Measurements from ENCODE around the gene MICALL2.

The MICALL2 gene

DNA sequence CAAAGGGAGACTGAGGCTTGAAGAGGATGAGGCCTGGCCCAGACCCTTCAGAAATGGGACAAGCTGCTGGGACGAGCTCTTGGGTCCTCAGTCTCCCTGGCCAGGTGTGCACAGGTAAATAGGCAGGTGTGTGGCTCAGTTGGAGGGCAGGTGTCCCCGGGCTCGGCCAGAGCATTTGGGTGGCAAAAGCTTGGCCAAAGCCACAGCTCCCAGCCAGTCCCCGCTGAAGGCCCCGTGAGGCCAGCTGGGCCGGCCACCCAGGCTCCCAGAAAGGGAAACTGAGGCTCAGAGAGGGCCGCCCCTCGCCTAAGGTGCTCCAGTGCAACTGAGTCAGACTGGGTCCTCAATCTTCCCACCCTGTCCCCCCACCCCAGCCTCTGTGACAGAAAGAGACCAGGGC, 37.3 kb downstream of the MICALL2 start:
- TF ChIP-seq, protein P1, sequence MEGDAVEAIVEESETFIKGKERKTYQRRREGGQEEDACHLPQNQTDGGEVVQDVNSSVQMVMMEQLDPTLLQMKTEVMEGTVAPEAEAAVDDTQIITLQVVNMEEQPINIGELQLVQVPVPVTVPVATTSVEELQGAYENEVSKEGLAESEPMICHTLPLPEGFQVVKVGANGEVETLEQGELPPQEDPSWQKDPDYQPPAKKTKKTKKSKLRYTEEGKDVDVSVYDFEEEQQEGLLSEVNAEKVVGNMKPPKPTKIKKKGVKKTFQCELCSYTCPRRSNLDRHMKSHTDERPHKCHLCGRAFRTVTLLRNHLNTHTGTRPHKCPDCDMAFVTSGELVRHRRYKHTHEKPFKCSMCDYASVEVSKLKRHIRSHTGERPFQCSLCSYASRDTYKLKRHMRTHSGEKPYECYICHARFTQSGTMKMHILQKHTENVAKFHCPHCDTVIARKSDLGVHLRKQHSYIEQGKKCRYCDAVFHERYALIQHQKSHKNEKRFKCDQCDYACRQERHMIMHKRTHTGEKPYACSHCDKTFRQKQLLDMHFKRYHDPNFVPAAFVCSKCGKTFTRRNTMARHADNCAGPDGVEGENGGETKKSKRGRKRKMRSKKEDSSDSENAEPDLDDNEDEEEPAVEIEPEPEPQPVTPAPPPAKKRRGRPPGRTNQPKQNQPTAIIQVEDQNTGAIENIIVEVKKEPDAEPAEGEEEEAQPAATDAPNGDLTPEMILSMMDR (IDR thresholded peaks at IDR 0.05; ENCODE audit: borderline replicate concordance, insufficient read depth, low read depth, low read length), result no peak
- H3K4me3 ChIP-seq (ENCODE audit: low read depth, low read length), result no peak overlapping the region

DNA sequence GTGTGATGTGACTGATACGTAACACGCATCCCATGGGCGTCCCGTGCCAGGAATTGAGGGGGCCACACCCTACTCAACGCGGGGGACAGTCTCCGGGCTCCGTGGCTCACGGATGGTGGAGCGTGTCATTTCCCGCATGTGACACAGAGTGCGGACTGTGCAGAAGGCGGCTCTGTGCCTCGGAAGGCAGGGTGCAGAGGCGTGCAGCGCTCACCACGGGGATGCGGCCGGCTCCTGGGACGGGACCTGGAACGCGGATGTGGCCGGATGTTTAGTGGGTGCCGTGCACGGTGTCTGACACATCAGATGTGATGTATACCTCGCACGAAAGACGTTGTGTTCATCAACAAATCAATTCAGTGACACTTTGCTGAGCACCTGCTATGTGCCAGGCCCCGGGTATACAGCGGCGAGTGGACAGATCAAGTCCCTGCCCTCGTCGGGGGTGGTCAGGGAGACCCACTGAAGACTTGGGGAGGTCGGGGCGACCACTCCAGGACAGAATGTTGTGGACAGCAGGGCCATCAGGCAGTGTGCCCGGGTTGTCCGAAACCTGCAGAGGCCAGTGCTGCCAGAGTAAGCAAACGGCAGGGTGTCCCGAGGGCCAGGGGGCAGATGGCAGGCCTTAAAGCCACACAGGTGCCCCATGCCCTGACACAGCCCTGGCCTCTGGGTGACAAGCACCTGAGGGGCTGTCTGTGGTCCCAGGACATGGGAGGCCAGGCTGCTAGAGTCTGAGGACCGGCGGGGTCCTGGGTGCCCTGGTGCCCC, 38.1 kb downstream of the MICALL2 start:
- TF ChIP-seq, protein P1 (IDR thresholded peaks at IDR 0.05; ENCODE audit: borderline replicate concordance, insufficient read depth, low read depth, low read length), result no peak

DNA sequence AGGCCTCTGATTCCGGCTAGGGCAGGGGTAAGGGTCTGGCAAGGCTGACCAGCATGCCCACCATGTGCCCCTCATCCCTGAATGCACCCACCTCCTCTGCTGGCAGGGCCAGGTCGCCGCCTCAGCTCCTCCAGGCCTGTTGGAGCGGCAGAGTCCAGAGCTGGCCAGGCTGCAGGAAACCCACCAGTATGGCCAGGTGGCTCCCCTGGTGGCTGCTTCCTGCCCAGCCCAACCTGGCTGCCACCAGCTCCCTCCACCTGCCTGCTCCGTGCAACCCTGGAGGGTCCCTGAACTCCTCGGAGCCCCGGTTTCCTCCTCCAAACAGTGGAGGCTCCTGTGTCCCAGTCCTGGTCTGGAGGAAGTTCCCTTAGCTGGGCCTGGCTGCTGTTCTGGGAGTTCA, 39.6 kb downstream of the MICALL2 start:
- H3K4me3 ChIP-seq (ENCODE audit: low read depth, low read length), result no peak overlapping the region
- TF ChIP-seq, protein P1 (IDR thresholded peaks at IDR 0.05; ENCODE audit: borderline replicate concordance, insufficient read depth, low read depth, low read length), result no peak

More for the DNA sequence above, 38.1 kb downstream of the MICALL2 start:
- no peak overlapping the region for H3K4me3 ChIP-seq (ENCODE audit: low read depth, low read length)

DNA sequence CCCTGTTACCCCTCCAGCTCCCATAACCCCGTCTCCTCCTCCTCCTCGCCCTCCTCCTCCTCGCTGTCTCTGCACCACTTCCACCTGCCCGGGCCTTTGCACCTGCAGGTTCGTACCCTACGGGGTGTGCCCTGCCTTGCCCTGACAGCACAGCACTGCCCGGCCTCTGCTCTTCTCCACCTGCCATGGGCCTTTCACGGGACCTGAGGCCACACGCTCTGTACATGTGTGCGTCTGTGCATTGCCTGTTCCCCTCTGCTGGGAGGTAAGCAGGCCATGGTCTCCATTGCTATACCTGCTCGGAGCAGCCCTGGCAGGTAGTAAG, 40.0 kb downstream of the MICALL2 start:
- H3K4me3 ChIP-seq (ENCODE audit: low read depth, low read length), result no peak overlapping the region
- TF ChIP-seq, protein P1 (IDR thresholded peaks at IDR 0.05; ENCODE audit: borderline replicate concordance, insufficient read depth, low read depth, low read length), result no peak

DNA sequence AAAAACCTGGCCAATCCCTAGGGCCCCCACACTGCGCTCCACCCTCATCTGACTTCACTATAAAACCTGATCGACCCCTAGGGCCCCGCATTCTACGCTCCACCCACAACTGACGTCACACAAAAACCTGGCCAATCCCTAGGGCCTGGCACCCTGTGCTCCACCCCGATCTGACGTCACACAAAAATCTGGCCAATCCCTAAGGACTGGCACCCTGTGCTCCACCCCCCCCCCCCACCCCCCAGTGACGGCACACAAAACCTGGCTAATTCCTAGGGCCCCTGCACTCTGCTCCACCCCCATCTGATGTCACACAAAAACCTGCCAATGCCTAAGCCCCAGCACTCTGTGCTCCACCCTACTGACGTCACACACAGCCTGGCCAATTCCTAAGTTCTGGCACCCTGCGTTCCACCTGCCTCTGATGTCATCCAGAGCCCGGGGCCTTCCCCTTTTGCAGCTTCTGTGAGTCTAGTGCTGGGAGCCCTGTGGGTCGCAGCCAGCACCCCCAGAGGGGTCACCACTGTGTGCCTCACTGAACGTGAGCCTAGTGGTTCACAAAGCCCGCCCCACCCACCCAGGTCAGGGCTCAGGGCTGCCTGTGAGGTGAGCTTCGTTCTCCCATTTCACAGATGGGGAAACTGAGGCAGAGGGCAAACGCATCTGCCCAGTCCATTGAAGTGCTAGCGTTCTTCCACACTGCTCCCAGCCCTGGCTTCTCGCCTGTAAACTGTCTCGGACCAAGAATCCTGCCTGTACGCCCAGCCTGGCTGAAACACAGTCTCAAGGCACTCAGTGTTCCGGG, 40.6 kb downstream of the MICALL2 start:
- H3K4me3 ChIP-seq (ENCODE audit: low read depth, low read length), result no peak overlapping the region
- TF ChIP-seq, protein P1 (IDR thresholded peaks at IDR 0.05; ENCODE audit: borderline replicate concordance, insufficient read depth, low read depth, low read length), result no peak

DNA sequence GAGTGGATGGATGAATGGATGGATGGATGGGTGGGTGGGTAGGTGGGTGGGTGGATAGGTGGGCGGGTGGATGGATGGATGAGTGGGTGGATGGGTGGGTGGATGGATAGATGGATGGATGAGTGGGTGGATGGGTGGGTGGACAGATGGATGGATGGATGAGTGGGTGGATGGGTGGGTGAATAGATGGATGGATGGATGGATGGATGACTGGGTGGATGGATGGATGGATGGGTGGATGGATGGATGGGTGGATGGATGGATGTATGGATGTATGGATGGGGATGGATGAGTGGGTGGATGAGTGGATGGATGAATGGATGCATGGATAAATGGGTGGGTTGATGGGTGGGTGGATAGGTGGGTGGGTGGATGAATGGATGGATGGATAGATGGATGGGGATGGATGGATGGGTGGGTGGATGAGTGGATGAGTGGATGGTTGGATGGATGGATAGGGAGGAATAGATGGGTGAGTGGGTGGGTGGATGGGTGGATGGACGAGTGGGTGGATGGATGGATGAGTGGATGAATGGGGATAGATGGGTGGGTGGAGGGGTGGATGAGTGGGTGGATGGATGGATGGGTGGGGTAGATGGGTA, 43.8 kb downstream of the MICALL2 start:
- H3K4me3 ChIP-seq (ENCODE audit: low read depth, low read length), result no peak overlapping the region
- TF ChIP-seq, protein P1 (IDR thresholded peaks at IDR 0.05; ENCODE audit: borderline replicate concordance, insufficient read depth, low read depth, low read length), result no peak
